GM21528 (cell line): ENCODE data around the gene BCL7A.
"Not testable (repeated sequence)": the region's sequence is repeated elsewhere in the genome, so short reads cannot be mapped to it uniquely, and the experiment has no call there.

ENCODE experiments used
- ATAC-seq: cut with Tn5 transposase; IDR thresholded peaks from one replicate; pipeline ENCODE4 v1.9.1; 2021; ENCODE audit warnings: mild to moderate bottlenecking, moderate library complexity; ENCODE audit not compliant: unreplicated experiment, low FRiP score

The BCL7A gene

DNA sequence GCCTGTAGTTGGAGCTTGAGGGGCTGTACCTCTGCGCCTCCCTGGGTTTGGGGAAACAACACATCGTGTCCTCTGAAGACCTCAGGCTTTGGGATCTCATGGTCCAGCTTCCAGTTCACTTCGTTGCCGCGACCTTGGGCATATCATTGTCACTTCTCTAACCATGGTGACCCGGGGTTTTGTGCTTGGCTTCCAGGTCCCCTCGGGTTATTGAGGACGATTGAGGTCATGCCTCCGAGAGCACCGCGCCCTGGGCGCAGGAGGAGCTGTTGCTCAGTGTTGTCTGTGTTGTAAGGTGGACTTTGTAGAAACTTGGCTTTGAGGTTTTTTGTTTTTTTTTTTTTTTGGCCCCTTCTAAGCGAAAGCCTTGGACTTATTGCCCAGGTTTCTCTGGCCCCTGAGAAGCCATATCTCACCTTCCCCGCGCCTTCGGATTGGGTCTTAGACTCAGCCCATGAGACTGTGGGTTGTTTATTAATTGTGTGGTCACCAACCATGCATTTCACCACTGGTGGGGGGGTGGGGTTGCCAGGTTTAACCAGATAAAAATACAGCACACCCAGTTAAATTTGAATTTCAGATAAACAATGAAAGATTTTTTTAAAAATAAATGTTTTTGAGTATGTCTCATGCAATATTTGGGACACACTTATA is 2.6 kb downstream of the BCL7A start:
- no peak for ATAC-seq

DNA sequence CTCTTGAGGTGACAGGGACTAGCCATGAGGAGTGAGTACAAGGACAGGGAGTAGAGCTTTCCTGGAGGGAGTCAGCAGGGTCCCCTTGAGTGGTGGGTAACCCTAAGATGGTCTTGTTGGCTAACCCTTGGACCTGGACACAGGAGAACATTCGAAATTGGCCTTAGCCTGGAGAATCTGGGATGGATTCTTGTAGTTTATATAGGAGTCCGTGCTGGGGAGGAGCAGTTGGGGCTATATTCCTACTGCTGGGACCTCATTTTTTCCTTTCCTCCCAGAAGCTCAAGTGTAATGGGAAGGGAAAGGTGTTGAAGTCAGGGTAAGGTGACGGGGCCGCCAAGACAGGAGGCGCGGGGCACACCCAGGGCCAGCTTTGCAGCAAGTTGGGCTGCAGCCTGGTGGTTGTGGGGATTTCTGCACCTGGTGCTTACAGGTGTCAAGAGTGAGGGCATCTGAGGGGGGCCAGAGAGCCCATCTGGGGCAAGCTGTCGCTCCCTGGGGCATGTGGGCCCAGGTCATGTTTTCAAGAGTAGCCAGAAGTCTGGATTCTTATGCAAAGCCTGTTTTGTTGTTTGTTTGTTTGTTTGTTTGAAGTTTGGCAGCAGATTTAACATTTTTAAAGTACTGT is 5.1 kb downstream of the BCL7A start:
- ATAC-seq, result no peak

DNA sequence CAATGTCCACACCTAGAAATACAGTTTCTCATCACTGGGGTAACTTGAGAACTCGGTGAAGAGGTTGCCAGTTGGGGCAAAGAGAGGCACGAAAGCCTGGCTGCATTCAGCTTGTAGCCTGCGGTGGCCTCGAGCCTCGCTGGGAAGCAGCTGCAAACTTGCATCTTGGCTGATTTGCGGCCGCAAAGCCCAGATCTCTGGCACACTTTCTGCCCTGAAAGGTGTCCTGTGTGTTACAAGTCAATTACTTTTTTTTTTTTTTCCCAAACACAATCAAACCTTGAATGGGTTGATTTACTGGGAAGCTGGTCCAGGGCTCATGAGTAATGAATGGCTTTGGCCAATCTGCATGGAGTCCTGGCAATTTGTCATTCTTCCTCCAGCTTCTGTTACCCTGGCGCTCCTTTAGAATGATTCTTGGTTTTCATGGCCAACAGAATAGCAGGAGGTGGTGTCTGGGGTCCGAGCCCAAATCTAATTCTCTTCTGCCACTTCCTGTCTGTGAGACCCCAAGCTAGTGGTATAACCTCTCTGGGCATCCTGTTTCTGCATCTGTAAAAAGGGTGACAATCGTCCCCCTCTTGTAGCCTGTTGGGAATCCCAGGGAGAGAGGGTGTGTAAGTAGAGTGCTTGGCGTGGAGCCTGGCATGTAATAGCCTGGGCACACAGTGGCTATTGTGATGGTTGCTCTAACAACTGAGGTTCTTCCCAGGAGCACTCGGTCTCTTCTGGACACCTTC is 6.7 kb downstream of the BCL7A start:
- ATAC-seq, result no peak

DNA sequence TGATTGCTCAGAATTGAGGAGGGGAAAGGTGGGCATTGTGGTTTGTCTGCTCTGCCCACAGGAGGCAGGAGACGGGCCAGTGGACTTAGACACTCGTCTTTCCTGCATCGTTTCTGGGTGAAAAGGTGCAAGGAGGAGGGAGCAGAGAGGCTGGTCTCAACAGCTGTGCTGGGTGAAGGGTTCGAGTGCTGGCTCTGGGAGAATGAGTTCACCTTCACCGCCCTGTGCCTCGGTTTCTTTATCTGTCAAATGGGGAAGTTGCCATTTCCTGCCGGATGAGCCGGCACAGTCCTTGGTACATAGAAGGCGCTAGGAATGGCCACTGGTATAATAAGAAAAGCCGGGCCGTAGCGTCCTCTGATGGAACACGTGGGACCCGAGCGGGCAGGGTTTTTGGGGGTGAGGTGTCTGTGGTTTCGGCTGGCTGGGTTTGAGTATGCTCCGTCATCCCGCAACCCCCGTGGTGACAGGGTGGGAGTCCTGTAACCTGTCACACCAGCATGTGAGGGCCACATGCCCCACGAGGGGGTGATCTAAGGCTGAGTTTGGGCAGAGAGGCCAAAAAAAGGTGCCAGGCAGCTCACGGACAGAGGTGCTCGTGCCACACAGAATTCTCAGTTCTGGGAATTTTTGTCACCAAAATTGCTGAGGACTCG is 7.3 kb downstream of the BCL7A start:
- peak; percentile 50 for ATAC-seq

DNA sequence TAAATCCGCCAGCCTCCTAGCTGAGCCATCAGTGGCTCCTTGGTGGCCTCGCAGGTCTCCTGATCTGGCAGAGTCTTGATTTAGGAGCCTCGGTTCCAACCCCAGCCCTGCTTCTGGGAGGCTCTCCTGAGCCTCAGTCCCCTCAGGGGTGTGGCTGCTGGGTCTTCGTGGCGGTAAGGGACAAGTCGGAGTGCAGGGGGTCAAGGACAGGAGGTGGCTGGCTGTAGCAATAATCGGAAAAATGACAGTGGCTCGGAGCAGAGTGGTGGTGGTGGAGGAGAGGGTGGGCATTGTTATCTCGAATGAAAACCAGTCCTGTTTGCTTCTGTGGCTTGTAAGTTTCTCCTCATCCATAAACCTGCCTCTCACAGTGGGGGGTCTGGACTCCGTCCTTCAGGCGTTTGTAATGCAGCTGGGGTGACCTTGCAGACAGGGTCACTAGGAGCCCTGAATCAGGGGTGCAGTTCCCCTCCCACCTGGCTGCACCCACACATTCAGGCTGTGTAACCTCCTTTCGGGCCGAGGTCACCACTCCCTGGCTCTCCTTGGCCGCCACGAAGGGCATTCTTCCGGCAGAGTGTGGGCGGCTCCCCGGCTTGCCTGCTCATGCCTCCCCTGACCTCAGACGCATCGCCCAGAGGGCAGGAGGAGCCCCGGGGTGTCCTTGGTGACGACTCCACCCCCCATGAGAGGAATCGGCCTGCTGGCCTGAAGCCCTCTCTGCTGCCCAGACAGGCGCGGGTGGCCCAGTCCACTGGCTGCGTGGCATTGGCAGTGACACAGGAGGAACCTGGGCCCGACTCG is 8.1 kb downstream of the BCL7A start:
- ATAC-seq, result peak; percentile 10

DNA sequence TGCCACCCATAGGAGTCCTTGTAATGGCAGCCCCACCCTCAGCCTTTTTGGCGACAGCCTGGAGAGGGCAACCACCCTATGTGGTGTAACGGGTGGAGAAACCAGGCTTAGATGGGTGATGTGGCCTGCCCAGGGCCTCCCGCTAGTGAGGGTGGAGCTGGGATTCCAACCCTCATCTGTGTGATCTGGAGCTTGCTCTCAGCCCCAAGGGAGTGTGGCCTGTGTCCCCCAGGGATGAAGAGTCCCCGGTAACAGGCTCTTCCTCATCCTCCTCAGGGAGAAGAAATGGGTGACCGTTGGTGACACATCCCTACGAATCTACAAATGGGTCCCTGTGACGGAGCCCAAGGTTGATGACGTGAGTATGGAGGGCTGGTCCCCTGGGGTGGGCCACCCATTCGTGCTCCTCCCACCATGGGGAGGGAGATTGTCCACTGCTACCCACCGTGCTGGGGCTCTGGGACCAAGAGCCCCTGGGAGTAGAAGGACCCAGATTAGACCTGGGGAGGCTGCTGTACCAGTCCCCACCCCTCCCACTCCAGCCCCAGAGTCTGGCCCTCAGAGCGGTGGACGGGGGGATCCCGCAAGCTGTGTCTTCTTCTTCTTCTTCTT is 8.8 kb downstream of the BCL7A start:
- ATAC-seq, result no peak

DNA sequence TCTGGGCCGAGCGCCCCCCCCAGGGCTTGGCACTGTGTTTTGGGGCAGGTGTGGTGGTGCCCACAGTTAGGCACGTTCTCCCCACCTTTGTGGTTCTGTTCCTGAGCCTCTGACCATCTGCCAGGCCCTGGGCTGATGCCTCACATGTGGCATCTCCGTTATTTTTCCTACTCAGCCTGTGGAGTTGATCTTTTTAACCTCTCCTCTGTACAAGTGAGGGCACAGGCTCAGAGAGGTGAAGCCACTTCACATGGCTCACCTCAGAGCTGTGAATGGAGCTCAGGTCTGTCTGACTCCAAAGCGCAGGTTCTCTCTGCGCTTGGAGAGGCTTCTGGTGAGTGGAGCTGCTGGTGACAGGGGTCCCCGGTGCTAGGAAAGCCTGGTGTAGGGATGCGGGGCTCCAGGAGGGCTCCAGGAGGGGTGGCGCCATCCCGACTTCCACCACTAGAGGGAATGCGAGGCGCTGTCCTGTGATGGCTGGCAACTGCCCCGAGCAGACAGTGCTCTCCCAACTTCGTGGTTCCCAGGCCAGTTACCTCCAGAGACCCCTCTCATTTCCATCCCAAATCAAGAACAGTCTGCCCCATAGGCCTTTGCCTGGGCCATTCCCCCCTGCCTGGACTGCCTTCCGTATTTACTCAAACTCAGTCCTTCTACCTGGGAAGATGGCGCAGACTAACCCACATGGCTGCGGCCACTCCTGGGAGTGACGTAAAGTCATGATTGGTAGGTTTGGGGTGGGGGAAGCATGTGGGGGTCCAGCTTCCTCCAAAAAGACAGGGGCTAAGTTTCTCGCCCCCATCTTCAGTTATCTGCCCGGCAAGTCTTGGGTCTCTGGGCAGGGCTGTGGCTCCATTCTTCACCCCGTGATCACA is 9.9 kb downstream of the BCL7A start:
- ATAC-seq, result no peak

DNA sequence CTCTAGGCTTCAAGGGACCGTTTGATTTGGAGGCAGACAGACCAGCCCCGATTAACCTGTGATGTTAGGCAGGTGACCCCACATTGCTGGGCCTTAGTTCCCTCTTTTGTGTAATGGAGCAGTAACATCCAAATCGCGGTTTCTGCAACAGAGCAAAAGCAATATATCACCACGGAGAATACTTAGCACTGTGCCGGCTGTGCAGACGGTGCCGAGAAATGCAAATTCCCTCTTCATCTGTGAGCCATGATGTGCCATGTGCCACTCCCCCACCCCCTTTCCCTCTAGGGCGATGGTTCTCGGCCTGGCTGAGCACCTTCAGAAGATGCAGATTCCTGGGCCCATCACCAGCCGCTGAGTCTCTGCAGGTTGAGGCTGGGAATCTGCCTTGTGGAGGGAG is 10.9 kb downstream of the BCL7A start:
- ATAC-seq, result no peak

DNA sequence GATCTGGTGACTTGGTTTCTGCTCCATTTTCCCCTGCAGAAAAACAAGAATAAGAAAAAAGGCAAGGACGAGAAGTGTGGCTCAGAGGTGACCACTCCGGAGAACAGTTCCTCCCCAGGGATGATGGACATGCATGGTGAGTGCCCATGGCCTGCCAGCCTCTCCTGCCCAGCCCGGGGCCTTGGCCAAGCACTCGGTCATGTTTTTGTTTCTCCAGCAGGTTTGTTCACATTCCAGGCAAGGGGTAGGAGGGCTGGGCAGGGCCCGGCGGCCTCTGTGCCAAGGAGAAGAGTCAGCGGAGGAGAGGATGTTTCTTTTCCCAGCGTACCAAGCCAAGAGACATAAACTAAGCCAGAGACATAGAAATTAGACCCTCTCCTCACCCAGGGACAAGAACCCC is 13.6 kb downstream of the BCL7A start:
- ATAC-seq, result no peak

DNA sequence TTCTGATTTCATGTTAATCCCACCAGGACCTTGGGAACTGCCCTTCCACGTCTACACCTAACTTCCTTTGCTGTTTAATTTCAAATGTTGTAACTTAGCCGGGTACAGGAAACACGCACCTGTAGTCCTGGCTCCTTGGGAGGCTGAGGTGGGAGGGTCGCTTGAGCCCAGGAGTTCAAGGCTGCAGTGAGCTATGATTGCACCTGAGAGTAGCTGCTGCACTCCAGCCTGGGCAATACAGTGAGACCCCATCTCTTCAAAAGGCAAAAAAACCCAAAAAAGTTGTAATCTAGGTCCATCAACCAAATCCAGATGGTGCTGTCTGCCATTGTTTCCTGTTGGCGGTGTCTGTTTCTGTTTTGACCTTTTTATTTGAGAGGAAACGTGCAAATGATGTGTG is 14.5 kb downstream of the BCL7A start:
- no peak for ATAC-seq

DNA sequence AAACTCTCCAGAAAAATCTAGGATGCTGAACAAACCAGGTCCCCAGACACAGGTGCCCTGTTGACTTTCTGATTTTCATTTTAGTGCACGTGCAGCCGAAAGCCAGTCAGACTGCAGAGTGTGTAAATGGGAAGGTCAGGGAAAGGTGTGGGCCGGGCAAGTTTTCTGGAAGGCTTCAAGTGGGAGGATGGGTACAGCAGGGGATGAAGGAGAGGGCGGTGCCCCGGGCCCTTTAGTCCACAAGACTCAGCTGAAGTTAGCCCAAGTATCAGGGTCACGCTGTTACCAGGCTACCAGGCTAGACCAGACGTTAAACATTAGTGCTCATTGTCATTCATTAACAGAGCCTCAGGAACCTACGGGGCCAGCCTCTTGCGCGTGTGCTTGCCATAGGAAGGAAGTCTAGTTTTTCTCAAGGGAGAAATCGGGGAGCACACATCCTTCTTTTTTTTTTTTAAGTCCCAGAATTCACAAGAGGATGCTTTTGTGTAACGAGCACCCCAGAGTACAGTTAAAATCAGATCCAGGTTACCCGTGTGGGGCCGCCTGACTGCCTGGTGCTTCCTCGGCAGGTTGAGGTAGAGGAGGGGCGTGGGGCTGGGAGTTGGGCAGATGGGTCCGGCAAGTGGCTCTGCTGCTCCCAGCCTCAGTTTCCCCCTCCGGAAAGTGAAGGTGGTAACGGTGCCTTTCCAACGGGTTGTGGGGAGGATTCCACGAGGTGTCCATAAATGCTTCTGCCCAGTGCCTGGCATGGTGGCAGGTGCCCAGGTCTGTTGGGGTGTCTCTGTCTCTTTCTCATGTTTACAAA is 19.1 kb downstream of the BCL7A start:
- no peak for ATAC-seq

DNA sequence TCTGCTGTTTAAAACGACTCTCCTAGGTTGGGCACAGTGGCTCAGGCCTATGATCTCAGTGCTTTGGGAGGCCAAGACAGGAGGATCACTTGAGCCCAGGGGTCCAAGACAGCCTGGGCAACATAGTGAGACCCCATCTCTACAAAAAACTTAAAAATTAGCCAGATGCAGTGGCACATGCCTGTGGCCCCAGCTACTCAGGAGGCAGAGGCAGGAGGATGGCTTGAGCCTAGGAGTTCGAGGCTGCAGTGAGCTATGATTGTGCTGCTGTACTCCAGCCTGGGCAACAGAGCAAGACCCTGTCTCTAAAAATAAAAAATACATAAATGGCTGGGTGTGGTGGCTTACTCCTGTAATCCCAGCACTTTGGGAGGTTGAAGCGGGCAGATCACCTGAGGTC is 19.8 kb downstream of the BCL7A start:
- ATAC-seq, result not testable (repeated sequence)

DNA sequence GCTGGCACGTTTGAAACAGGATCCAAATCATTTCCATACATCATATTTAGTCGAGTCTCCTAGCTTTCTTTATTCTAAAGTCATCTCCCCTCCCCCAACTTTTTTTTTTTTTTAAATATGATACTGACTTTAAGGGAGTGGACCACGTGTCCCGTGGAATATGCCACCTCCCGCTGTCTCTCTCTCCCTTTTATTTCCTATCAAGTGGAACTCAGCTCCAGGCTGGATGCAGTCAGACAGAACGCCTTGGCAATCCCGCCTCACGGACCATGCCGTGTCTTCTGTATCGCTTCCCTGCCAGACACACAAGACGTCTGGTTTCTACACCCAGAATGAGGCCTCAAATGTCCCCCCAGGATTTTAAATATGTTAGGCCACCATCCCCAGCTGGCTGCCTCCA is 21.2 kb downstream of the BCL7A start:
- no peak for ATAC-seq

DNA sequence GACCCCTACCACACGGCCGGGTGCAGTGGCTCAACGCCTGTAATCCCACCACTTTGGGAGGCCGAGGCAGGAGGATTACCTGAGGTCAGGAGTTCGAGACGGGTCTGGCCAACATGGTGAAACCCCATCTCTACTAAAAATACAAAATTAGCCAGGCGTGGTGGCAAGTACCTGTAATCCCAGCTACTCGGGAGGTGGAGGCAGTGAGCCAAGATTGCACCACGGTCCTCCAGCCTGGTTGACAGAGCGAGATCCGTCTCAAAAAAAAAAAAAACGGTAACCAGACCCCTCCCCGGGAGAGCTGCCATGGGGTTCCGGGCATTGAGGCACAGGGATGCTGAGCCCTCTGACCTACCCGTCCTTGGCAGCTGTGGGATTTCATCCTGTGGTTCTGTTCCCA is 21.8 kb downstream of the BCL7A start:
- no peak for ATAC-seq

DNA sequence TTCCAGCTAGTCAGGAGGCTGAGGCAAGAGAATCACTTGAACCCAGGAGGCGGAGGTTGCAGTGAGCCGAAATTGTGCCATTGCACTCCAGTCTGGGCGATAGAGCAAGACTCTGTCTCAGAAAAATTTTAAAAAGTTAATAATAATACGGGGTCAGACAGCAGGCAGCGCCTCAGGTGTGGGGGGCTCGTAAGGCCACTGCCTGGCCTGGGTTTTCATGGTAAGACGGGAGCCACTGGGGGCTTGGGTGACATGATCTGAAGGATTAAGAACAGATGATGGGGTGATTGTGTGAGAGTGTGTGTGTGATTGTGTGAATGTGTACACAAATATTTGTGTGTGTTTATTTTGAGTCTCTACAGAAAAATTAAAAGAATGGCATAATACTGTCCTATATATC is 23.6 kb downstream of the BCL7A start:
- no peak for ATAC-seq

DNA sequence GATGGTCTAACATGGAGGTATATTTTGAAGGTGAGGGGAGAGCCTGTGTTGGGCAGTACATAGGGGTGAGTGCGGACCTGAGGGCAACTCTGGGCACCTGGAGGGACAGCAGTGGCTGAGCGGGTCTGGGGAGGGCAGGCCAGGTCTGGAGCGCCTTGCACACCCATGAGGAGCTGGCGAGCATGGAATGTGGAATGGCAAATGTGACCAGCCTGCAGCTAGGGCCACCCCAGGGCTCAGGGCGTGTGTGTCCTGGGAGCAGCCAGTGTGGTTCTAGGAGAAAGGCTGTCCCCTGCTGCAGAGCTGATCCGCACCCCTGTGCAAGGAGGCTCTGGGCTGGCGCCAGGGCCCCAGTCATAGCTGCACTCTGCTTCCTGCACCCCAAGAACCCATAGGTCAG is 24.5 kb downstream of the BCL7A start:
- no peak for ATAC-seq

DNA sequence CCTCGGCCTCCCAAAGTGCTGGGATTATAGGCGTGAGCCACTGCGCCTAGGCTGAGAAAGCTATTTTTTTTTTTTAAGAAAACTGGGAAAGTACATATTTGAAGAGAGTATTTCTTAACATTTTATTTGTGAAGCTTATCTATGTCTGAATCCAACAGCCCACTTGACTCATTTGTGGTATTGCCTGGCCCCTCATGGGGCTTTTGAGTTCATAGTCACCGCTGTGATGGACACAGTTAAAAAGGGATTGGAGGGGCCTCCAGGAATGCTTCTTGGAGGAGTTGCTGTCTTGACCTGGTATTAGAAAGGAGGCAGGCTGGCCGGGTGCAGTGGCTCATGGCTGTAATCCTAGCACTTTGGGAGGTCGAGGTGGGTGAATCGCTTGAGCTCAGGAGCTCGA is 26.5 kb downstream of the BCL7A start:
- ATAC-seq, result no peak

DNA sequence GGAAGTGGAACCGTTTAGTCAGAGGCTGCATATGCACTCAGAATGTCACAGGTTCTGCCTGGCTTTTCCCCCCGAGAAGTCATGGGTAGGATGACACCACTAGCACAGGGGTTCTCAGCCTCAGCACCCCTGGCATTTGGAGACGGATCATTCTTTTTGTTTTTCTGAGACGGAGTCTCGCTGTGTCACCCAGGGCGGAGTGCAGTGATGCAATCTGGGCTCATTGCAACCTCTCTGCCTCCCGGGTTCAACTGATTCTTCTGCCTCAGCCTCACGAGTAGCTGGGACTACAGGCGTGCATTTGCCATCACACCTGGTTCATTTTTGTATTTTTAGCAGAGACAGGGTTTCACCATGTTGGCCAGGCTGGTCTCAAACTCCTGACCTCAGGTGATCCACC is 28.1 kb downstream of the BCL7A start:
- no peak for ATAC-seq
